HEK293 (cell line): Measurements from ENCODE around the gene GPR3.
A peak's percentile ranks its signal among the peaks of the same experiment; 100 is the strongest.

Experiments
- BCL11A ChIP-seq: fragments of 450-650 bp; formaldehyde crosslinking; IDR thresholded peaks from 2 replicates; pipeline ENCODE4 v1.5.1; 2016; ENCODE audit warnings: low read depth, missing biosample characterization, missing genetic modification characterization
- HIC1 ChIP-seq: fragments of 450-650 bp; formaldehyde crosslinking; IDR thresholded peaks from 2 replicates; pipeline ENCODE4 v1.5.1; 2016; ENCODE audit warnings: missing biosample characterization, missing genetic modification characterization
- KLF16 ChIP-seq: fragments of 450-650 bp; formaldehyde crosslinking; IDR thresholded peaks from 2 replicates; pipeline ENCODE4 v1.5.1; 2017; ENCODE audit warnings: missing biosample characterization, missing genetic modification characterization
- KLF17 ChIP-seq: fragments of 450-650 bp; formaldehyde crosslinking; IDR thresholded peaks from 2 replicates; pipeline ENCODE4 v1.5.1; 2016; ENCODE audit warnings: missing biosample characterization, missing genetic modification characterization
- KLF8 ChIP-seq: fragments of 450-650 bp; formaldehyde crosslinking; IDR thresholded peaks from 2 replicates; pipeline ENCODE4 v1.5.1; 2016; ENCODE audit warnings: missing biosample characterization, missing genetic modification characterization
- OVOL3 ChIP-seq: fragments of 450-650 bp; formaldehyde crosslinking; IDR thresholded peaks from 2 replicates; pipeline ENCODE4 v1.5.1; 2016; ENCODE audit warnings: missing biosample characterization, missing genetic modification characterization
- SCRT2 ChIP-seq: fragments of 450-650 bp; formaldehyde crosslinking; IDR thresholded peaks from 2 replicates; pipeline ENCODE4 v1.5.1; 2016; ENCODE audit warnings: missing biosample characterization, missing genetic modification characterization
- SP2 ChIP-seq: fragments of 450-650 bp; formaldehyde crosslinking; IDR thresholded peaks from 2 replicates; pipeline ENCODE4 v1.5.1; 2016; ENCODE audit warnings: missing biosample characterization, missing genetic modification characterization
- ZBTB20 ChIP-seq: fragments of 450-650 bp; formaldehyde crosslinking; IDR thresholded peaks from 2 replicates; pipeline ENCODE4 v1.5.1; 2016; ENCODE audit warnings: missing biosample characterization, missing genetic modification characterization
- ZBTB48 ChIP-seq: fragments of 450-650 bp; formaldehyde crosslinking; IDR thresholded peaks from 2 replicates; pipeline ENCODE4 v1.5.1; 2016; ENCODE audit warnings: missing biosample characterization, missing genetic modification characterization
- ZBTB8A ChIP-seq: fragments of 450-650 bp; formaldehyde crosslinking; IDR thresholded peaks from 2 replicates; pipeline ENCODE4 v1.5.1; 2016; ENCODE audit warnings: missing biosample characterization, missing genetic modification characterization
- ZEB2 ChIP-seq: fragments of 450-650 bp; formaldehyde crosslinking; IDR thresholded peaks from 2 replicates; pipeline ENCODE4 v1.5.1; 2016; ENCODE audit warnings: missing biosample characterization, missing genetic modification characterization
- ZFHX2 ChIP-seq: fragments of 450-650 bp; formaldehyde crosslinking; conservative IDR thresholded peaks from 2 replicates; pipeline ENCODE4 v1.5.1; 2016; ENCODE audit warnings: missing biosample characterization, missing genetic modification characterization
- ZNF121 ChIP-seq: fragments of 450-650 bp; formaldehyde crosslinking; IDR thresholded peaks from 2 replicates; pipeline ENCODE4 v1.5.1; 2016; ENCODE audit warnings: missing biosample characterization, missing genetic modification characterization
- ZNF274 ChIP-seq, 2 experiments: fragments of 200-500 bp in 1 of 2; fragments of 450-650 bp in 1 of 2; sonication (Bioruptor generic) in 1 of 2; formaldehyde crosslinking in 1 of 2; IDR thresholded peaks; 2 replicates each; pipeline versions ENCODE4 v1.5.1 to v1.6.1; 2014 to 2016; ENCODE audit warnings: borderline replicate concordance in 1 of 2, inconsistent platforms in 1 of 2, low read length in 1 of 2, missing biosample characterization in 1 of 2, missing genetic modification characterization in 1 of 2
- ZNF48 ChIP-seq: fragments of 450-650 bp; formaldehyde crosslinking; IDR thresholded peaks from 2 replicates; pipeline ENCODE4 v1.5.1; 2016; ENCODE audit warnings: missing biosample characterization, missing genetic modification characterization
- ZNF560 ChIP-seq: fragments of 450-650 bp; formaldehyde crosslinking; IDR thresholded peaks from 2 replicates; pipeline ENCODE4 v1.5.1; 2017; ENCODE audit warnings: missing biosample characterization, missing genetic modification characterization, borderline replicate concordance
- ZNF580 ChIP-seq: fragments of 450-650 bp; formaldehyde crosslinking; IDR thresholded peaks from 2 replicates; pipeline ENCODE4 v1.5.1; 2016; ENCODE audit warnings: missing biosample characterization, missing genetic modification characterization
- ZNF600 ChIP-seq: fragments of 450-650 bp; formaldehyde crosslinking; IDR thresholded peaks from 2 replicates; pipeline ENCODE4 v1.5.1; 2016; ENCODE audit warnings: missing biosample characterization, missing genetic modification characterization
- ZNF639 ChIP-seq: fragments of 450-650 bp; formaldehyde crosslinking; IDR thresholded peaks from 2 replicates; pipeline ENCODE4 v1.5.1; 2016; ENCODE audit warnings: missing biosample characterization, missing genetic modification characterization
- ZNF677 ChIP-seq: fragments of 450-650 bp; IDR thresholded peaks from 2 replicates; pipeline ENCODE4 v1.5.0; 2018; ENCODE audit warnings: missing biosample characterization, mild to moderate bottlenecking, missing genetic modification characterization, moderate library complexity
- ZNF776 ChIP-seq: fragments of 450-650 bp; formaldehyde crosslinking; IDR thresholded peaks from 2 replicates; pipeline ENCODE4 v1.5.0; 2017; ENCODE audit warnings: missing biosample characterization, missing genetic modification characterization, borderline replicate concordance
- TF ChIP-seq, protein P1 (sequence below): fragments of 450-650 bp; formaldehyde crosslinking; IDR thresholded peaks from 2 replicates; pipeline ENCODE4 v1.5.1; 2016; ENCODE audit warnings: missing biosample characterization, missing genetic modification characterization
- TF ChIP-seq, protein P2 (sequence below): fragments of 450-650 bp; formaldehyde crosslinking; IDR thresholded peaks from 2 replicates; pipeline ENCODE4 v1.5.1; 2017; ENCODE audit warnings: missing biosample characterization, missing genetic modification characterization
- TF ChIP-seq, protein P3 (sequence below): fragments of 450-650 bp; formaldehyde crosslinking; IDR thresholded peaks from 2 replicates; pipeline ENCODE4 v1.5.1; 2016; ENCODE audit warnings: missing biosample characterization, missing genetic modification characterization

Gene GPR3

DNA sequence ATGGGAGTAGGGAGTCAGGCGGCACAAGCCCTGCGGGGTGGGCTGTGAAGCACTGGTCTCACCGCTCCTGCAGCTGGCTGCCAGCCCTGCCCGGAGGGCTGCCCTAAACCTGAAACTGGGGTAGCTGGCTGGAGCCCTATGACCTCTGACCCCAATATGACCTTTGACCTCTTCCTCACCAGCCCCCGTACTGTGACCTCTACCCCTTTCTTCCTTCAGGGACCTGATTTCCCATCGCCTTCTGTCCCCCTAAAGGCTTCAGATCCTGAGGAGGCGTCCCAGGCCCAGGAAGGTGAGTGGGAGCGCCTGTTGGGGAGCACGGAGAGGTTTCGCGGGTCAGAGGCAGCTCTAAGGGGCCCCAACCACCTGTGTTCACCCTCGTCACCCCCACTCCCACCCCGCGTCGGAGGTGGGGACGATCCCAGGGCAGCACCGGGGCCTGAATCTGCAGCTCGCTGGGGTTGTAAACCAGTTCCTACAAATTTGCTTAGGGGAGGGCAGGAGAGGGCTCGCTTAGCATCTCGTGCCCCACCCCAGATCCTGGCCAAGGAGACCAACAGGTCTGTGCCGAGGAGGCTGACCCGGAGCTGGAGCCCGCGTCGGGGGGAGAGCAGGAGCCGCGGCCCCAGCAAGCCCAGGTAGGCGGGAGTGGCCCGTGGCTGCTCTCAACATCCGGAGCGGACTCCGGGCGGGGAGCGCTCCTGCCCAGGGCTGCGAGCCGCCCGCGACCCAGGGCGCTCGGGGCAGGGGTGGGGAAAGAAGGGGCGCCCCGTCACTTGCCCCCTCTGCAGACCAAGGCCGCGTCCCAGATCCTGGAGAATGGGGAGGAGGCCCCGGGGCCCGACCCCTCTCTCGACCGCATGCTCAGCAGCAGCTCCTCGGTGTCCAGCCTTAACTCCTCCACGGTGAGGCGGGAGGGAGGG lies 43.3 kb upstream of the GPR3 start (continued):
- TF ChIP-seq, protein P1, sequence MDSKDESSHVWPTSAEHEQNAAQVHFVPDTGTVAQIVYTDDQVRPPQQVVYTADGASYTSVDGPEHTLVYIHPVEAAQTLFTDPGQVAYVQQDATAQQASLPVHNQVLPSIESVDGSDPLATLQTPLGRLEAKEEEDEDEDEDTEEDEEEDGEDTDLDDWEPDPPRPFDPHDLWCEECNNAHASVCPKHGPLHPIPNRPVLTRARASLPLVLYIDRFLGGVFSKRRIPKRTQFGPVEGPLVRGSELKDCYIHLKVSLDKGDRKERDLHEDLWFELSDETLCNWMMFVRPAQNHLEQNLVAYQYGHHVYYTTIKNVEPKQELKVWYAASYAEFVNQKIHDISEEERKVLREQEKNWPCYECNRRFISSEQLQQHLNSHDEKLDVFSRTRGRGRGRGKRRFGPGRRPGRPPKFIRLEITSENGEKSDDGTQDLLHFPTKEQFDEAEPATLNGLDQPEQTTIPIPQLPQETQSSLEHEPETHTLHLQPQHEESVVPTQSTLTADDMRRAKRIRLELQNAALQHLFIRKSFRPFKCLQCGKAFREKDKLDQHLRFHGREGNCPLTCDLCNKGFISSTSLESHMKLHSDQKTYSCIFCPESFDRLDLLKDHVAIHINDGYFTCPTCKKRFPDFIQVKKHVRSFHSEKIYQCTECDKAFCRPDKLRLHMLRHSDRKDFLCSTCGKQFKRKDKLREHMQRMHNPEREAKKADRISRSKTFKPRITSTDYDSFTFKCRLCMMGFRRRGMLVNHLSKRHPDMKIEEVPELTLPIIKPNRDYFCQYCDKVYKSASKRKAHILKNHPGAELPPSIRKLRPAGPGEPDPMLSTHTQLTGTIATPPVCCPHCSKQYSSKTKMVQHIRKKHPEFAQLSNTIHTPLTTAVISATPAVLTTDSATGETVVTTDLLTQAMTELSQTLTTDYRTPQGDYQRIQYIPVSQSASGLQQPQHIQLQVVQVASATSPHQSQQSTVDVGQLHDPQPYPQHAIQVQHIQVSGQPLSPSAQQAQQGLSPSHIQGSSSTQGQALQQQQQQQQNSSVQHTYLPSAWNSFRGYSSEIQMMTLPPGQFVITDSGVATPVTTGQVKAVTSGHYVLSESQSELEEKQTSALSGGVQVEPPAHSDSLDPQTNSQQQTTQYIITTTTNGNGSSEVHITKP (tag by site-specific recombination), result 0 out of 2 replicates have a peak, but pooled peaks have one; percentile 24
- TF ChIP-seq KLF8, result peak; percentile 68; the same call in 1 of the 2 replicates
- TF ChIP-seq ZEB2 (tag by site-specific recombination), result peak; percentile 48; the same call in 1 of the 2 replicates
- TF ChIP-seq KLF17 (tag by site-specific recombination), result peak; percentile 58; the same call in 1 of the 2 replicates
- peak; percentile 70 for TF ChIP-seq ZBTB20 (tag by site-specific recombination)
- no peak for TF ChIP-seq ZNF274 (IDR thresholded peaks at IDR 0.05; ENCODE audit: low read length)
- TF ChIP-seq ZNF274 (tag by site-specific recombination; IDR thresholded peaks at IDR 0.05; ENCODE audit: borderline replicate concordance), result no peak
- TF ChIP-seq HIC1 (tag by site-specific recombination), result peak; percentile 39; the same call in 1 of the 2 replicates
- TF ChIP-seq, protein P2, sequence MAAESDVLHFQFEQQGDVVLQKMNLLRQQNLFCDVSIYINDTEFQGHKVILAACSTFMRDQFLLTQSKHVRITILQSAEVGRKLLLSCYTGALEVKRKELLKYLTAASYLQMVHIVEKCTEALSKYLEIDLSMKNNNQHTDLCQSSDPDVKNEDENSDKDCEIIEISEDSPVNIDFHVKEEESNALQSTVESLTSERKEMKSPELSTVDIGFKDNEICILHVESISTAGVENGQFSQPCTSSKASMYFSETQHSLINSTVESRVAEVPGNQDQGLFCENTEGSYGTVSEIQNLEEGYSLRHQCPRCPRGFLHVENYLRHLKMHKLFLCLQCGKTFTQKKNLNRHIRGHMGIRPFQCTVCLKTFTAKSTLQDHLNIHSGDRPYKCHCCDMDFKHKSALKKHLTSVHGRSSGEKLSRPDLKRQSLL (tag by site-specific recombination), result peak; percentile 77
- TF ChIP-seq ZNF48 (tag by site-specific recombination), result no peak
- no peak for TF ChIP-seq OVOL3 (tag by site-specific recombination)
- TF ChIP-seq ZBTB8A (tag by site-specific recombination), result peak; percentile 47
- peak; percentile 74; the same call in 1 of the 2 replicates for TF ChIP-seq KLF16 (tag by site-specific recombination)
- TF ChIP-seq SCRT2 (tag by site-specific recombination), result peak; percentile 98
- TF ChIP-seq ZNF600 (tag by site-specific recombination), result peak; percentile 50; the same call in 1 of the 2 replicates
- no peak for TF ChIP-seq ZBTB48 (tag by site-specific recombination)
- TF ChIP-seq SP2 (tag by site-specific recombination), result peak; percentile 59
- no peak for TF ChIP-seq ZNF677 (tag by site-specific recombination)
- peak; percentile 53 for TF ChIP-seq ZFHX2 (tag by site-specific recombination)
- TF ChIP-seq ZNF580 (tag by site-specific recombination), result no peak
- TF ChIP-seq ZNF560 (tag by site-specific recombination), result no peak
- TF ChIP-seq, protein P3, sequence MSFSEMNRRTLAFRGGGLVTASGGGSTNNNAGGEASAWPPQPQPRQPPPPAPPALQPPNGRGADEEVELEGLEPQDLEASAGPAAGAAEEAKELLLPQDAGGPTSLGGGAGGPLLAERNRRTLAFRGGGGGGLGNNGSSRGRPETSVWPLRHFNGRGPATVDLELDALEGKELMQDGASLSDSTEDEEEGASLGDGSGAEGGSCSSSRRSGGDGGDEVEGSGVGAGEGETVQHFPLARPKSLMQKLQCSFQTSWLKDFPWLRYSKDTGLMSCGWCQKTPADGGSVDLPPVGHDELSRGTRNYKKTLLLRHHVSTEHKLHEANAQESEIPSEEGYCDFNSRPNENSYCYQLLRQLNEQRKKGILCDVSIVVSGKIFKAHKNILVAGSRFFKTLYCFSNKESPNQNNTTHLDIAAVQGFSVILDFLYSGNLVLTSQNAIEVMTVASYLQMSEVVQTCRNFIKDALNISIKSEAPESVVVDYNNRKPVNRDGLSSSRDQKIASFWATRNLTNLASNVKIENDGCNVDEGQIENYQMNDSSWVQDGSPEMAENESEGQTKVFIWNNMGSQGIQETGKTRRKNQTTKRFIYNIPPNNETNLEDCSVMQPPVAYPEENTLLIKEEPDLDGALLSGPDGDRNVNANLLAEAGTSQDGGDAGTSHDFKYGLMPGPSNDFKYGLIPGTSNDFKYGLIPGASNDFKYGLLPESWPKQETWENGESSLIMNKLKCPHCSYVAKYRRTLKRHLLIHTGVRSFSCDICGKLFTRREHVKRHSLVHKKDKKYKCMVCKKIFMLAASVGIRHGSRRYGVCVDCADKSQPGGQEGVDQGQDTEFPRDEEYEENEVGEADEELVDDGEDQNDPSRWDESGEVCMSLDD (tag by site-specific recombination), result peak; percentile 40; the same call in 1 of the 2 replicates
- no peak for TF ChIP-seq ZNF776
- TF ChIP-seq ZNF639 (tag by site-specific recombination), result 0 out of 2 replicates have a peak, but pooled peaks have one; percentile 18
- TF ChIP-seq BCL11A (tag by site-specific recombination), result peak; percentile 100
- TF ChIP-seq ZNF121 (tag by site-specific recombination), result no peak
